Measurements from ENCODE around the gene SLC34A3.

DNA sequence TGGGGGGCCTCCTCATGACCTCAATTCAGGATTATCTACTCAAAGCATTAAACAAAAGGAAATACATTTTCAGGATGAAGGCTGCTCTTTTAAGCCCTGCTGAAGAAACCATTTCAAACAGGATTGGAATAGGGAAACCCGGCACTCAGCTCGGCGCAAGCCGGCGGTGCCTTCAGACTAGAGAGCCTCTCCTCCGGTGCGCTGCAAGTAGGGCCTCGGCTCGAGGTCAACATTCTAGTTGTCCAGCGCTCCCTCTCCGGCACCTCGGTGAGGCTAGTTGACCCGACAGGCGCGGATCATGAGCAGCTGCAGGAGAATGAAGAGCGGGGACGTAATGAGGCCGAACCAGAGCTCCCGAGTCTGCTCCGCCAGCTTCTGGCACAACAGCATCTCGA, 26.0 kb upstream of the SLC34A3 start:
- TF ChIP-seq, protein P1, sequence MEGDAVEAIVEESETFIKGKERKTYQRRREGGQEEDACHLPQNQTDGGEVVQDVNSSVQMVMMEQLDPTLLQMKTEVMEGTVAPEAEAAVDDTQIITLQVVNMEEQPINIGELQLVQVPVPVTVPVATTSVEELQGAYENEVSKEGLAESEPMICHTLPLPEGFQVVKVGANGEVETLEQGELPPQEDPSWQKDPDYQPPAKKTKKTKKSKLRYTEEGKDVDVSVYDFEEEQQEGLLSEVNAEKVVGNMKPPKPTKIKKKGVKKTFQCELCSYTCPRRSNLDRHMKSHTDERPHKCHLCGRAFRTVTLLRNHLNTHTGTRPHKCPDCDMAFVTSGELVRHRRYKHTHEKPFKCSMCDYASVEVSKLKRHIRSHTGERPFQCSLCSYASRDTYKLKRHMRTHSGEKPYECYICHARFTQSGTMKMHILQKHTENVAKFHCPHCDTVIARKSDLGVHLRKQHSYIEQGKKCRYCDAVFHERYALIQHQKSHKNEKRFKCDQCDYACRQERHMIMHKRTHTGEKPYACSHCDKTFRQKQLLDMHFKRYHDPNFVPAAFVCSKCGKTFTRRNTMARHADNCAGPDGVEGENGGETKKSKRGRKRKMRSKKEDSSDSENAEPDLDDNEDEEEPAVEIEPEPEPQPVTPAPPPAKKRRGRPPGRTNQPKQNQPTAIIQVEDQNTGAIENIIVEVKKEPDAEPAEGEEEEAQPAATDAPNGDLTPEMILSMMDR (IDR thresholded peaks at IDR 0.05), result no peak
- no peak for TF ChIP-seq EZH2 (IDR thresholded peaks at IDR 0.05; ENCODE audit: borderline replicate concordance, insufficient read depth, low read depth, low read length, poor library complexity, severe bottlenecking)

Measured in B cell (primary cell).